Stimulated activated CD4-positive, alpha-beta T cell treated with anti-CD3 and anti-CD28 coated beads, Interleukin-1b, Interleukin-23, amount 100 ng/mL, for 4 hours (primary cell): ENCODE data around the gene MRRF.

Experiments
- DNase-seq, 2 donors: peaks; one replicate each; pipeline ENCODE4 v3.0.0-alpha.2; 2020; ENCODE audit warnings: low read depth in 2 of 2

Gene MRRF

GRCh38 chr9:122264360-122265148 is at the start of gene MRRF, which contains the start of gene RBM18:
TSS of gene MRRF (plus strand) at chr9:122264882. CDS start at chr9:122270892, 6,010 bp downstream.
TSS of gene RBM18 (minus strand) at chr9:122264840. CDS start at chr9:122261492, 3,348 bp downstream.
- DNase-seq, result peak; percentile 77 to 85

GRCh38 chr9:122215663-122216062 is 49.0 kb upstream of the MRRF start:
- DNase-seq, result no peak

GRCh38 chr9:122216138-122216797 is 48.4 kb upstream of the MRRF start:
- no peak for DNase-seq

GRCh38 chr9:122216798-122217418 is 47.8 kb upstream of the MRRF start:
- no peak for DNase-seq

- DNase-seq, result no peak
Measured at GRCh38 chr9:122217640-122218039, 47.0 kb upstream of the MRRF start.

GRCh38 chr9:122218071-122218934 is 46.4 kb upstream of the MRRF start:
- no peak for DNase-seq

- DNase-seq, result no peak
Measured at GRCh38 chr9:122218935-122219855, 45.5 kb upstream of the MRRF start.

GRCh38 chr9:122219856-122220672 is 44.6 kb upstream of the MRRF start:
- no peak for DNase-seq

- DNase-seq, result no peak
Measured at GRCh38 chr9:122220673-122221182, 44.0 kb upstream of the MRRF start.

- DNase-seq, result no peak
Measured at GRCh38 chr9:122221183-122221811, 43.4 kb upstream of the MRRF start.

- no peak for DNase-seq
Measured at GRCh38 chr9:122222791-122223190, 41.9 kb upstream of the MRRF start.

- DNase-seq, result no peak
Measured at GRCh38 chr9:122223435-122223834, 41.2 kb upstream of the MRRF start.

GRCh38 chr9:122225312-122226141 is 39.2 kb upstream of the MRRF start:
- DNase-seq, result no peak

- no peak for DNase-seq
Measured at GRCh38 chr9:122226142-122226757, 38.4 kb upstream of the MRRF start.

GRCh38 chr9:122226758-122227574 is 37.7 kb upstream of the MRRF start:
- no peak for DNase-seq

- DNase-seq, result no peak
Measured at GRCh38 chr9:122227575-122227900, 37.1 kb upstream of the MRRF start.

GRCh38 chr9:122228191-122228567 is 36.5 kb upstream of the MRRF start:
- no peak for DNase-seq
